ENCODE data around the gene SWSAP1.
A peak's percentile ranks its signal among the peaks of the same experiment; 100 is the strongest.

The SWSAP1 gene

GRCh38 chr19:11416346-11417052 is 42.0 kb downstream of the SWSAP1 start:
- DNase-seq: no peak

DNA sequence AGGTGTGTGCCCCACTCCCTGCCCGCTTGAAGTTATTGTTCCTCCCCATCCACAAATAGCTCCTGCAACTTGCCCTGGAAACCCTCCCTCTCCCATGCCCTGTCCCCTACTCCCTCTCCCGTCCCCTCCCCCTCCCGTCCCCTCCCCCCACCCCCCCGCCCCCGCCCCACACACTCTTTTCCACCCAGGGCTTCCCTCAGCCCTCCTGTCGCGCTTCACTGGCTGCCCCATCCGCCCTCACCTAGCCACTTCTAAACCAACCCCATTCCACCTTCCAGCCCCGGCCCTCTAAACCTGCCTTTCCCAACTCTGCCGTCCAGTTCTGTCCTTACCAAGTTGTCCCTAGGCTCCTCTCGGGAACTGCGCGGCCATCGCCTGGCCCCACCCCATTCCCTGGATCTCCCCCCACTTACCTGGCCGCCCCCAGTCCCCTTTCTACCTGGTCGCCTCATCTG is 43.7 kb downstream of the SWSAP1 start:
- DNase-seq: no peak

- no peak for DNase-seq
Measured at GRCh38 chr19:11418549-11419506, 44.4 kb downstream of the SWSAP1 start, which contains the start of gene RGL3. Gene RGL3, minus strand, starts transcription at chr19:11419314. Its CDS starts 36 bp downstream, at chr19:11419278.

DNA sequence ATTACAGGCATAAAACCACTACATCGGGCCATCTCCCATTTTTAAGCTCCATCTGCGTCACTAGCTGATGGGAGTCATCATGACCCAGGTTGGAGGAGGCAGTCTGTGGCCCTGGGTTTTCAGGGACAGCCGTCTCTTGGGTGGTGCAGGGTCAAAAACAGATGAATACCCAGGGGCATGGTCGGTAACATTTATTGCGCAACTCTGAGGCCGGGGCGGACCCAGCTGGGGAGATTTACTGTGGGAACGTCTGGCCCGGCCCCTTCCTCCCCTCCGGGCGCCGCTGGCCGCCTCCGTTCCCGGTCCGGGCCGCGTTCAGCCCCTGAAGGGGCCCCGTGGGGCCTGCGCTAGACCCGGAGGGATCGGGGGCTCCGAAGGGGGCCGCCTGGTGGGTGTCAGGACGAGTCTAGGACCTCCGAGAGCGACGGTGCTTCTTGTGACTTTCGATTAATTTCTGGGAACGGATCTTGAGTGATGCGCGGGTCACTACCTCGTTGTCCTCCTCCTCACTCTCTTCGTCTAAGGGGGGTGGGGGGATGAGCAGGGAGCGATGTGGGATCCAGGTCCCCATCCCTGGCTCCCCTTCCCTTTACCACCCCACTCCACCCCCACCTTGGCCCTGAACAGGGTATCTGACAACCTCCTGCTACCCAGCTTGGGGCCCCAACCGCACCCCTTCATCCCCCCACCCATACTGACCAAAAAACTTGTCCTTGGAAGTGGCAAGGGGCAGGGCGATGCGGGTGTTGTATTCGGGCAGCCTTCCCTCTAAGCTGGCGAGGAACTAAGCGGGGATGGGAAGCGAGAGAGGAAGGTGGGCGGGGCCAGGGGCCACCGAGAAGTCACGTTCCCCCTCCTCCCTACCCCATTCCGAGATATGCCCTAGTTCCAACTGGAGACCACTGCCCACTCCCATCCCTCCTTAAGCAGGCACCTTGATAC is 46.2 kb downstream of the SWSAP1 start:
- peak; percentile 84 for DNase-seq

DNA sequence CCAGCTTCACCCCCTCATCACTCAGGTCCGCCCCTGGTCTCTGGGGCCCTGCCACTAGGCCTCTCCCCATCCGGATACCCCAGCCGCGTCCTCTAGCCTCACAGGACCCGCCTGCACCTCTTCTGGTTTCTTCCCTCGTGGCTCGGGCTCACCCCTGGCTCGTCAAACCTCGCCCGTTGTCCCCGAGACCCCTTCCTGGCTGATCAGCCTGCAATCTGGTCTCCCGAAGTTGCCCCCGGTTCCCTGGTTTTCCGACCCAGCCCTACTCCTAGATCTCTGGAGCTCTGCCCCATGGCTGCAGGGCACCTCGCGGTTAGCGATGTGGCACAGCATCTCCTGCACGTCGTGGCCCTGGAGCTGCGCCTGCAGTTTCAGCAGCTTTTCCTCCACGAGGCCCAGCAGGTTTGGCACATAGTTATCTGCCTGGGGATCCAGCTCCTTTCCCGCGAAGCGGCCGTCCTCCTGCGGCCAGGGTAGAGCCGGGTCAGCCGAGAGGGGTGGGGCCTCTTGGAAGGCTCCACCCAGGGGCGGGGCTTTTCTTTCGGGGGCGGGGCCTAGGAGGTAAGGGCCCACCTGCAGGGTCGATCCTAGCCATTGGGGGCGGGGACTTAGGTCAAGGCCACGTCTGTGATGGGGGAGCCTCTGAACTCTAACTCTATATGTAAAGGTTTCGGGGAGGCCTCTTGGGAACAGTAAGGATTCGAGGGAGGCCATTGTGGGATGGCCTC is 47.1 kb downstream of the SWSAP1 start:
- DNase-seq: peak; percentile 86

GRCh38 chr19:11422163-11423065 is 47.9 kb downstream of the SWSAP1 start:
- DNase-seq: peak; percentile 75

- no peak for DNase-seq
Measured at GRCh38 chr19:11423164-11423790, 48.8 kb downstream of the SWSAP1 start.

DNA sequence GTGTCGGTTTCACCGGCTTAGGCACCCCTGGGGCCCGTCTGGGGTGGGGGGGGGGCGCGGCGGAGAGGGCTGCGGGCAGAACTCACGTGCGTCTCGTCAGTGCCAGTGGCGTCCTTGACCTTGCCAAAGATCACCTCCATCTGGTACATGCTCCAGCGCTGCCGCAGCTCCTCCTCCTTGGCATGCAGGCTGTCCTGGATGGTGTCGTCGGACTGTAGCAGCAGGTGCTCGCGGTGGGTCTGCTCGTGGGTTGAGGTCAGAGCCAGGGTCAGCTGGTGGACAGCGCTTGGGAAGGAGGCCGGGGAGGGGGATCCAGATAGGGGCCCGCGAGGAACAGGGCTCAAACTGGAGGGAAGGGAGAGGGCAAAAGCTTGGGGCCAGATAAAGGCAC is 49.3 kb downstream of the SWSAP1 start:
- no peak for DNase-seq

Measured in OCI-M1 (cell line).